IMR-90 (cell line): ENCODE measurements around the gene PJA2. TPM values are rescaled to one million over a fixed set of nuclear protein-coding genes. Genes with fewer than 3 reads are reported as not detected.

Experiments used
- ATAC-seq: fragments of 200-7000 bp; cut with Tn5 transposase; 2 replicates; pipeline ENCODE4 v1.9.1; 2020; ENCODE audit warnings: low read depth, mild to moderate bottlenecking, moderate library complexity
- BruUV-seq: library from RNA; stranded (reverse); fragments of 400-500 nt; replicated peaks from 2 replicates; lab custom pipeline; 2021; lab: Mats Ljungman, UMichigan
- CTCF ChIA-PET: fragments of 300-600 bp; formaldehyde crosslinking; extraction: SDS; loops from one replicate; lab custom pipeline; 2021; ENCODE audit warnings: antibody characterized with exemption; lab: Yijun Ruan, JAX
- POLR2A ChIA-PET: fragments of 300-600 bp; sonication (Branson Sonifier 250); formaldehyde crosslinking; loops from one replicate; lab custom pipeline; 2022; ENCODE audit warnings: antibody characterized with exemption; ENCODE audit not compliant: unreplicated experiment; lab: Charles Lee
- DNase-seq: peaks from one replicate; pipeline ENCODE4 v3.0.0; 2013
- H2AFZ ChIP-seq: replicated peaks from 2 replicates; pipeline ENCODE3; 2013; ENCODE audit warnings: low read length, mild to moderate bottlenecking; ENCODE audit not compliant: poor library complexity
- H2AK5ac ChIP-seq: 2 replicates; pipeline ENCODE4 v1.6.1; 2013; ENCODE audit warnings: low read depth, low read length, inconsistent platforms
- H2AK9ac ChIP-seq: replicated peaks from 2 replicates; pipeline ENCODE3; 2013; ENCODE audit warnings: mild to moderate bottlenecking, low read depth, low read length, moderate library complexity; ENCODE audit not compliant: poor library complexity
- H2BK120ac ChIP-seq: 2 replicates; pipeline ENCODE4 v1.6.1; 2013; ENCODE audit warnings: low read depth, low read length, inconsistent platforms
- H2BK15ac ChIP-seq: 3 replicates; pipeline ENCODE4 v1.6.1; 2013; ENCODE audit warnings: low read depth, low read length, inconsistent platforms
- H2BK20ac ChIP-seq: 2 replicates; pipeline ENCODE4 v1.6.1; 2013; ENCODE audit warnings: low read depth, mild to moderate bottlenecking, inconsistent platforms, low read length, moderate library complexity
- H2BK5ac ChIP-seq: 2 replicates; pipeline ENCODE4 v1.6.1; 2013; ENCODE audit warnings: mild to moderate bottlenecking, low read depth, low read length, inconsistent platforms; ENCODE audit not compliant: poor library complexity, severe bottlenecking
- H3K14ac ChIP-seq: replicated peaks from 2 replicates; pipeline ENCODE4 v1.6.1; 2013; ENCODE audit warnings: low read depth, low read length, inconsistent platforms
- H3K18ac ChIP-seq: 2 replicates; pipeline ENCODE4 v1.6.1; 2013; ENCODE audit warnings: low read depth, low read length, control low read depth
- H3K23ac ChIP-seq: 2 replicates; pipeline ENCODE4 v1.6.1; 2013; ENCODE audit warnings: low read depth, low read length, inconsistent platforms
- H3K27ac ChIP-seq: 2 replicates; pipeline ENCODE4 v1.5.1; 2013; ENCODE audit warnings: mild to moderate bottlenecking, control low read depth, low read length; ENCODE audit not compliant: insufficient read depth
- H3K27me3 ChIP-seq: 2 replicates; pipeline ENCODE4 v1.6.1; 2013; ENCODE audit warnings: low read length; ENCODE audit not compliant: control insufficient read depth, insufficient read depth
- H3K36me3 ChIP-seq: 2 replicates; pipeline ENCODE4 v1.6.1; 2013; ENCODE audit warnings: low read length, mixed read lengths; ENCODE audit not compliant: control insufficient read depth, insufficient read depth
- H3K4ac ChIP-seq: 2 replicates; pipeline ENCODE4 v1.6.1; 2013; ENCODE audit warnings: low read depth, low read length, inconsistent platforms
- H3K4me1 ChIP-seq: 2 replicates; pipeline ENCODE4 v1.6.1; 2013; ENCODE audit warnings: low read length, mixed read lengths; ENCODE audit not compliant: control insufficient read depth, insufficient read depth
- H3K4me2 ChIP-seq: 2 replicates; pipeline ENCODE4 v1.6.1; 2013; ENCODE audit warnings: low read depth, mild to moderate bottlenecking, control low read depth, low read length, moderate library complexity
- H3K4me3 ChIP-seq: 2 replicates; pipeline ENCODE4 v1.5.1; 2013; ENCODE audit warnings: low read depth, mild to moderate bottlenecking, control low read depth, low read length, moderate library complexity; ENCODE audit not compliant: insufficient read depth
- H3K56ac ChIP-seq: 2 replicates; pipeline ENCODE4 v1.6.1; 2013; ENCODE audit warnings: low read length, inconsistent platforms; ENCODE audit not compliant: insufficient read depth; ENCODE audit errors: extremely low read depth
- H3K79me1 ChIP-seq, 2 experiments: 2 replicates each; pipeline ENCODE4 v1.6.1; 2013; ENCODE audit warnings: low read length in 2 of 2, inconsistent platforms in 1 of 2, low read depth in 1 of 2
- H3K9ac ChIP-seq: 2 replicates; pipeline ENCODE4 v1.6.1; 2013; ENCODE audit warnings: low read depth, low read length, control low read depth
- H3K9me1 ChIP-seq: 2 replicates; pipeline ENCODE4 v1.6.1; 2013; ENCODE audit warnings: low read length, inconsistent platforms; ENCODE audit not compliant: insufficient read depth
- H3K9me3 ChIP-seq: 2 replicates; pipeline ENCODE4 v1.6.1; 2013; ENCODE audit warnings: low read length; ENCODE audit not compliant: control insufficient read depth, insufficient read depth
- H4K20me1 ChIP-seq: 2 replicates; pipeline ENCODE4 v1.6.1; 2013; ENCODE audit warnings: low read length, inconsistent platforms; ENCODE audit not compliant: insufficient read depth
- H4K5ac ChIP-seq: 2 replicates; pipeline ENCODE4 v1.6.1; 2013; ENCODE audit warnings: mild to moderate bottlenecking, low read depth, low read length, control low read depth
- H4K8ac ChIP-seq, 2 experiments: 2 replicates each; pipeline ENCODE4 v1.6.1; 2013; ENCODE audit warnings: low read depth in 2 of 2, low read length in 2 of 2, control low read depth in 1 of 2, inconsistent platforms in 1 of 2
- H4K91ac ChIP-seq: 2 replicates; pipeline ENCODE4 v1.6.1; 2013; ENCODE audit warnings: low read depth, low read length, inconsistent platforms; ENCODE audit not compliant: insufficient read depth
- BHLHE40 ChIP-seq: fragments of 150-350 bp; IDR thresholded peaks from 2 replicates; pipeline ENCODE4 v1.6.1; 2016; ENCODE audit warnings: mild to moderate bottlenecking, low read depth, low read length
- CEBPB ChIP-seq: IDR thresholded peaks from 2 replicates; pipeline ENCODE4 v1.6.1; 2012; ENCODE audit warnings: low read depth, low read length, improper control_type of control experiment
- CHD1 ChIP-seq: IDR thresholded peaks from 2 replicates; pipeline ENCODE4 v1.6.1; 2012; ENCODE audit warnings: low read depth, low read length, improper control_type of control experiment
- FOS ChIP-seq: fragments of 150-350 bp; IDR thresholded peaks from 2 replicates; pipeline ENCODE4 v1.6.1; 2016; ENCODE audit warnings: low read depth, low read length
- MAFK ChIP-seq: IDR thresholded peaks from 2 replicates; pipeline ENCODE4 v1.6.1; 2012; ENCODE audit warnings: low read depth, low read length, improper control_type of control experiment
- MXI1 ChIP-seq: IDR thresholded peaks from 2 replicates; pipeline ENCODE4 v1.6.1; 2012; ENCODE audit warnings: low read depth, mild to moderate bottlenecking, low read length, moderate library complexity, borderline replicate concordance
- POLR2A ChIP-seq: IDR thresholded peaks from 2 replicates; pipeline ENCODE4 v1.6.1; 2012; ENCODE audit warnings: mild to moderate bottlenecking, low read depth, low read length
- RAD21 ChIP-seq: IDR thresholded peaks from 2 replicates; pipeline ENCODE4 v1.6.1; 2012; ENCODE audit warnings: low read length, improper control_type of control experiment
- RCOR1 ChIP-seq: IDR thresholded peaks from 2 replicates; pipeline ENCODE4 v1.6.1; 2012; ENCODE audit warnings: mild to moderate bottlenecking, low read length, improper control_type of control experiment; ENCODE audit not compliant: insufficient replicate concordance
- RFX5 ChIP-seq: IDR thresholded peaks from 2 replicates; pipeline ENCODE4 v1.8.0; 2012; ENCODE audit warnings: low read depth, mild to moderate bottlenecking, low read length, moderate library complexity
- SMC3 ChIP-seq: fragments of 150-350 bp; IDR thresholded peaks from 2 replicates; pipeline ENCODE4 v1.6.1; 2016; ENCODE audit warnings: low read depth, mild to moderate bottlenecking, antibody characterized with exemption, low read length, moderate library complexity
- WGBS, 2 experiments: methylation state at CpG; one replicate each; pipeline versions ENCODE4 v1.1.5 to v1.1.7; 2013; ENCODE audit warnings: missing lambda C conversion rate in 2 of 2; ENCODE audit not compliant: insufficient read length in 1 of 2; ENCODE audit errors: extremely low coverage in 2 of 2; 5-methylcytosine and 5-hydroxymethylcytosine counted together
- dilution Hi-C: fragments of 300-500 bp; cut with HindIII; formaldehyde crosslinking; loops from one replicate; pipeline ENCODE4 v1.14.3; 2018; ENCODE audit warnings: low sequenced_read_pairs; ENCODE audit not compliant: unreplicated experiment
- in situ Hi-C: fragments of 300-500 bp; cut with MboI; formaldehyde crosslinking; loops from 3 replicates; pipeline ENCODE4 v1.14.3; 2019; ENCODE audit warnings: low sequenced_read_pairs, inconsistent platforms, mixed read lengths
- intact Hi-C: fragments of 100-400 bp; cut with micrococcal nuclease; formaldehyde crosslinking; loops from 2 replicates; pipeline ENCODE4 v1.10.0; 2022
- polyA plus RNA-seq, 3 experiments: library from polyadenylated mRNA; depleted of rRNA; stranded (reverse); fragments of >200 nt; gene quantifications; 2 replicates each; pipeline ENCODE4 v1.2.3, GENCODE V29; 2012; ENCODE audit warnings: low replicate concordance in 1 of 3
- total RNA-seq: library from RNA; depleted of rRNA; stranded (reverse); fragments of >200 nt; gene quantifications from 2 replicates; pipeline ENCODE4 v1.2.3, GENCODE V29; 2012

Gene PJA2
- total and polyA plus RNA-seq, 2 of the 4 experiments (the other 2 are of a cell fraction): 42.3 to 70.6 TPM

GRCh38 chr5:109324351-109324750 is 85.4 kb downstream of the PJA2 start:
- DNase-seq: no peak
- Histone ChIP-seq H4K8ac (no peak overlapping the region), H3K79me1 (no peaks in the 10 kb centered on the region; a peak in 1 of 4 replicates), H3K27ac (no peak overlapping the region), H2BK5ac (no peak overlapping the region), H2AFZ (no peak overlapping the region), H3K23ac (no peak overlapping the region), H3K4me2 (no peak overlapping the region), H4K5ac (no peak overlapping the region), H4K91ac (no peak overlapping the region), H3K56ac (no peak overlapping the region), H3K9me1 (peaks cover 2% of the 10 kb centered on the region; the same call in 1 of the 2 replicates), H2BK120ac (no peak overlapping the region), H3K4me3 (no peak overlapping the region), H4K20me1 (no peaks in the 10 kb centered on the region), H3K9me3 (no peaks in the 10 kb centered on the region), H3K18ac (no peak overlapping the region), H3K27me3 (no peaks in the 10 kb centered on the region), H2AK9ac (no peak overlapping the region), H3K4ac (no peak overlapping the region), H2BK20ac (no peak overlapping the region), H3K9ac (no peak overlapping the region), H3K4me1 (no peaks in the 10 kb centered on the region; the same call in 1 of the 2 replicates), H2BK15ac (no peak overlapping the region), H3K36me3 (no peaks in the 10 kb centered on the region), H2AK5ac (no peak overlapping the region), H3K14ac (no peak overlapping the region)
- in situ Hi-C loops (no loop called here), intact Hi-C loops (no loop called here), dilution Hi-C loops (no loop called here)
- CTCF ChIA-PET: no interaction called here
- POLR2A ChIA-PET: no interaction called here
- no peak for ATAC-seq
- WGBS, 2 experiments: no CpG with 5 or more reads among the region's 7 CpGs
- TF ChIP-seq FOS: no peak
- TF ChIP-seq RFX5: no peak
- TF ChIP-seq POLR2A: no peak
- no peak for TF ChIP-seq MXI1
- no peak for TF ChIP-seq SMC3
- TF ChIP-seq RCOR1: no peak
- no peak for TF ChIP-seq CHD1
- no peak for TF ChIP-seq CEBPB
- TF ChIP-seq BHLHE40: no peak
- TF ChIP-seq MAFK: no peak
- TF ChIP-seq RAD21: no peak
- no TSS peak for BruUV-seq
